Renal cortex interstitium (tissue), 11 donors: ENCODE measurements around the gene SH3RF3. TPM values are rescaled to one million over a fixed set of nuclear protein-coding genes. Genes with fewer than 3 reads are reported as not detected.

ENCODE experiments used
- DNase-seq, 11 donors: peaks; one replicate each; pipeline ENCODE4 v3.0.0-alpha.2; 2013; ENCODE audit warnings: low read depth in 9 of 11, low spot score in 4 of 11; ENCODE audit errors: extremely low read depth in 1 of 11
- polyA plus RNA-seq, 3 donors: library from polyadenylated mRNA; unstranded; fragments of 120-200 nt; gene quantifications; one replicate each; pipeline ENCODE4 v1.2.1, GENCODE V29; 2013; ENCODE audit not compliant: insufficient read length in 3 of 3

SH3RF3 gene
- polyA plus RNA-seq, 3 donors, result 4.2 to 5.8 (median 5.2) TPM

DNA sequence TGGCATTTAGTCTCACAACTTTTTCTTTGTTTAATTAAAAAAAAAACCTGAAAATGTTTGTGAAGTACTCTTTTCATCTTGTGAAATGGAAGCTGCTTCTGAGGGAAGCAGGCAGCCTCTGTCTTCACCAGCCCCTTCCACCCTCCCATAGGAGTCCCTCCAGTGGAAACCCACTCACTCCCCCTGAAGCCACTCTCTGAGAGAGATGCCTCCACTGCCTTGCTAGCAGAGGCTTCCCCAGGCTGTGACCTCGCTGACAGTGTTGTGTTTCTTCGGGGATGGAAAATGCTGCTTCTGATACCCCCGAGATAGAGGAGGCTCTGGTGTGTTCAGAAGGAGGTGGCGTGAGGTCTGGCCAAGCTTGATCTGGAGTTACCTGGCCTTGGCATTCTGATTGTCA is 59.9 kb downstream of the SH3RF3 start:
- no peak for DNase-seq

DNA sequence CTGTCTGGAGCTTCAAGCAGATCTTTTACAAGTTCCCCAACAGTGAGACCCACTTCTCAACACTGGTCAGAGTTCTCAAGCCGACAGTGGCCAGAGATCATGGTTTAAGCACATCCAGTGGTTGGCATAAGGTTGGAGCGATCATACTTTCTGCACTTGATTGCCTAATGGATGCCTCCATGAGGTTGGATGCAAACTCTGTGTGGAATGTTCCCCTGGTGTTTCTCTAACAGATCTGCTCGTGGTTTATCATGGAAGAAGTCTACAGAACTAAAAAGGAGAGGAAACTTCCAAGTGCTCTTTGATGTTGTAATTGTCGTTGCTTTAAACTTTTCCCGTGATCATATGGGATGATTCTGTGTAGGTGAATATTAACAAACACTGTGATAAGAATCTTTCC is 60.7 kb downstream of the SH3RF3 start:
- DNase-seq, result no peak

GRCh38 chr2:109193807-109194619 is 65.0 kb downstream of the SH3RF3 start:
- DNase-seq, result no peak

DNA sequence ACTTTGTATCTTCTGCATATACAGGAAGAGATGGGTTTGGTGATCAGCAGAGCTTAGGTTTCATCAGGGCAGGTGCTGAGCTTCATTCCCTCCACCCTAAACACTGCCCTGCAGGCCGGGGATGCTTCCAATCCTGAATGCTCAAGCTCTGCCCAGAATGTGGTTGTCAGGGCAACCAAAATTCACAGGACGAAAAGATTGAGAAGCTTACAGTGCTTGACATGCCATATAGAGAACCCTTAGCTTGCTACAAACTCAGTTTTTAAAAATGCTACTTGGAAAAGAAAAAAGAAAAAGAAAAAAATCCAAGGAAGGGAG is 65.6 kb downstream of the SH3RF3 start:
- no peak for DNase-seq

DNA sequence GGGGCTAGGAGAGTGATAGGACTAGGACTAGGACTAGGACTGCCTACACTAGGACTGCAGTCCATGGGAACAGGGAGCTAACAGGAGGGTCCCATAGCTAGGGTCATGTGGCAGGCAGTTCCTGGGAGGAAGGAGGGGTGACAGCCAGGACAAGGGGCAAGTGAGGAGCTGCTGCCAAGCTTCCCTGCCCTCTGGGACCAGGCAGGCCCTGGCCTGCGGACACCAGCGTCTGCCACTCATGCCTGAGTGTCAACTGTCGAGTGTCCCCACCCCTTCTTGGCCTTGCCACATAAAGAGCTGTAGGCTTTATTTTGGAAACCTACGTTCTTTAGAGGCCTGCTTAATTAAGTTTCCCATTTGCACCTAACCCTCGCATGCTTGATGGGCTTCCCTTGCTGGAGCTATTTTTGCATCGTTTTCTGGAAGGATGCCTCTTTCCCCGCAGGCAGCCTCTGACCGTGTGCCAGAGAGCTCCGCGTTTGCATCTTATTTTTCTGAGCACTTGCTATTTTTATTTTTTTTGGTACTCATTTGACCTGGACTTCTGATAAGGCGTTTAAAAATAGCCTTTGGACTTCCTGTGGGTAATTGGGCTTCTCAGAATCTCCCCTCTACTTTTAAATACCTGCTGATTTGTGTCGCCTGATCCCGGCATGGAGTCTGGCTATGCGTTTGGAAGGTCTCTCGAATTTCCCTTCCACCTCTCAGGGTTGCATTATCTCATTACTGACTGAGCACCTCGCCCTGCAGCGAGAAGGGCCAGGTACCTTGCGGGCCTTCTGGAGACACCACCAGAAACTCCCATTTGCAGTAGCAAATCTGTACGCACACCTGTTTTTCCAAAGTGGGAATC is 66.4 kb downstream of the SH3RF3 start:
- no peak for DNase-seq

- DNase-seq, result no peak
Measured at GRCh38 chr2:109196081-109196875, 67.3 kb downstream of the SH3RF3 start.

GRCh38 chr2:109197491-109198418 is 68.8 kb downstream of the SH3RF3 start:
- no peak for DNase-seq

DNA sequence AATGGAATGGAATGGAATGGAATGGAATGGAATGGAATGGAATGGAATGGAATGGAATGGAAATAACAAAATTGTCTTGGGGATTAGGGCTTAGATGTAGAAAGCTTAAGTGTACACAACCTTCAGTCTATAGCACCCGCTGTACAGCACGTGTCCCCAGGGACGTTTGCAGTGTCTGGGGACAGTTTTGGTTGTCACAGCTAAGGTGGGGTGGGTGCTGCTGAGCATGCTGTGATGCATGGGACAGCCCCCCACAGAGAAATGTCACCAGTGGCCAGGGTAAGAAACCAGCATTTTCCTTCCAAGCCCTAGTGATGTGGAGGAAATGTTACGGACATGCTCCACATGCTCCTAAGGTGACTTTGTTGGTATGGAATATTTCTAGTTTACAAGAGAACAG is 70.8 kb downstream of the SH3RF3 start:
- DNase-seq, result no peak

- DNase-seq, result no peak
Measured at GRCh38 chr2:109200616-109201464, 71.8 kb downstream of the SH3RF3 start.

DNA sequence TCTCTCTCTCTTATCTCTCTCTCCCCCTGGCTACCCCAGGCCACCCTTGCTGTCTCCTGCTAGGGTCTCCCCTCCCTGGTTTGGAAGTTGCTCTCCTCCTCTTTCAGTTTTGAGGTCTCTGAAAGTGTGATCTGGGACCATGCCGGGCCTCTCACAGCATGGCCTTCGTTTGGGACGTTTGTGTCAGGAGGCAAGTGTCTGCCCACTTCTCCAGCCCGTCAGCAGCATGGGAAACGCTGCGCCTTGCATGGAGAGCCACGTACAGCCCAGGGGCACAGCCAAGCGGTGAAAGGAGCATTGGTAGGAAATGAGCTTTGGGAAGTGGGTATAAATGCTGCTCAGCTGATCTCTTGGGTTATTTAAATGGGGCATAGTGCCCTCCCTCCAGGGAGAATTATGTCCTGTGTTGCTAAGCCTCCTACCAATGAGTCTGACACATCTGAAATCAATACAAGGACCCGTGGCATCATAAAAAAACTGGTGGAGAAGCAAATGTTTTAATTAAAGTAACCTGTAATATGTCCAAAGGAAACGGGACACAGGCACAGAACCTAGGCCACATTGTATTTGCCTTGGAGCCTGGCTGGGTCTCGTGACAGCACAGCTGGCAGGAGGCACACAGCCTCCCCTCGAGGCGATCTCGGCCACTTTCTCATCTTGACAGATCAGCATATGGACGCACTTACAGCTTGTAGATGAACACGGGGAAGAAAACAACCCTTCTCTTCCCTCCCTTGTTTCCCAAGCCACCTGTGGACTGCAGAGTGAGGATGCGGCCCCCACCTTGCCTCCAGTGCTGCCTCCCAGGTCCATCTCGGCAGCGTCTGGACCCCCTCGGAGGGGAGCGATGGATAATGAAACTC is 72.7 kb downstream of the SH3RF3 start:
- no peak for DNase-seq

DNA sequence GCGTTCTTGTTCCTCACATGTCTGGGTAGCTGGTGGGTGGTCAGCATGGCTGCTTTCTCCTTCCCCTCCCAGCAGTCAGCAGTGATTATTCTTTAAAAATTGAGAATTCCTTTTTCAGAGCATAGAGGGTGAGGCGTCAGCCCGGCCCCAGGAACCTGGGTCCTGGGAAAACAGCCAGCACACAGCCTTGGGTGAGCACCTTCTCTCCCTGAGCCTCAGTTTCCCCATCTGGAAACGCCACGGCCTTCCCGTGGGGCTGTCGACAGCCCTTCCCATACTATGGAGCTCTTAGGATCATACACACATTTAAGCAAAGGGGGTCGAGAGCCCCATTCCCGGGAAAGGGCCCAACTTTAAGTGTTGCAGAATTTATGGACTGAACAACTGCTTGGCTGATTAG is 73.5 kb downstream of the SH3RF3 start:
- no peak for DNase-seq

DNA sequence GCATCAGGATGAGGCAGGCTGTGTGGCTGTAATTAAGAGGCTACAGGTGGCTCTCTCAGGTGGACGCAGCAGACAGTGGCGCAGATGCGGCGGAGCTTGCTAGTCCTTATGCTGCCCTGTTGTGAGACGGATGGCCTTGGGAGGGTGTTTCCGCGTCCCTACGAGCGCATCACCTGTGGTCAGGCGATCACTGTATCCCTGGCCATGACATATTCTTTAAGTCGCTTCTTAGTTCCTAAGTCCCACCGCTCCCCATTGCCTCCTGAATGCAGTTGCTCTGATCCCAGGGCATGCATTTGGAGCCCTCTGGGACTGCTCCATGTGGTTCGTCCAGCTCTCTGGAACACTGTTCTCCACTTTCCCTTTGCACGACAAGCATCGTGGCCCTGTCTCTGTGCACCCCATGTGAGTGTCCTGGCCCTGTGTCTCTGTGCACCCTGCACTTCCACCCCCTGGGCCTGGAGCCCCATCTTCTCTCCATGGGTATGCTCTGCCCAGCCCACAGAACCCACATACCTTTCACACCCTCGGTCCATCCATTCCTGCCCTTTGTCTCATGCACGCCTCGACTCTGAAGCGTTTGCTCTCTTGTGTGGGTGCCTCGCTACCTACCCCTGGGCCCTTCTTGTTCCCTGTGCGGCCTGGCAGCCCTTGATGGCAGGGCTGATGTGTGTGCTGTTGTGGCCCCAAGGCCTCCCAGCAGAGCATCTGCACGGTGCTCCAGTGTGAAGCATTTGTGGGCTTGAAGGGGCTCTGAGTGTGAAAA is 74.4 kb downstream of the SH3RF3 start:
- DNase-seq, result no peak

DNA sequence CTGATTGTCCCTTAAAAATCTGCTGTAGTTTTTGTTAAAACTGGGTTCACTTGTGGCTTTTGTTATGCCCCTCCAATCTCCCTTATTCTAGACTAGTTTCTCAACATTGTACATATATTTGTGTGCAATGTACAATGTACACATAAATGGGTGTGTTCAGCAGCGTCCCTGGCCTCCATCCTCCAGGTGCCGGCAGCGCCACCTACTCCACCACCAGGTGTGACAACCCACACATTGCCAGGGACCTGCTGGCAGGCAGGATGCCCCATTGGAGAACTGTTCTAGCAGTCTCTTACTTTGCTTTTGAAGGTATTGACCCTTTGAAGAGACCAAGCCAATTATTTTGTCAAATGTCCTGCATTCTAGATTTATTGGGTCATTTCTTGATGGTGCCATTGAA is 75.4 kb downstream of the SH3RF3 start:
- no peak for DNase-seq

- DNase-seq, result no peak
Measured at GRCh38 chr2:109205447-109205846, 76.4 kb downstream of the SH3RF3 start.

- DNase-seq, result no peak
Measured at GRCh38 chr2:109206569-109207146, 77.7 kb downstream of the SH3RF3 start.

DNA sequence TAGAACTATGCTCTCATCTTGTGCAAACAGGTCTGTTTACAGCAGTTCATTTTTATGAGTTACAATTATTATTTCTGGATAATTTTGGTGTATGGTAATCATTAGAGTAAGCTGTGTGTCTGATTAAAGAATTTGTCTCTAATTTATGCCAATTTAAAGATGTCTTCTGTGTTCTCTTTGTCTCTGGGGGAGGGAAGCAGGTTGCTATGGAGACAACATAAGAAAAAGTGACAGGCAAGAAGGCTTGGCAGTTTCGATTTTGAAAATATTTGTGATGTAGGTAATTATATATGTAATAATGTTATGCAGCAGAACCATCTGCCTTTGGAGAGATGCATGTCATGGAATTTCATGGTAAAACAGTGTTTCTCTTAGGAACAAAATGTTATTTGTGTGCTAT is 78.2 kb downstream of the SH3RF3 start:
- no peak for DNase-seq
